MCF 10A (cell line): Measurements from ENCODE around the gene CIAO2B. TPM values are rescaled to one million over a fixed set of nuclear protein-coding genes. Genes with fewer than 3 reads are reported as not detected.

Experiments used
- BruUV-seq: library from RNA; stranded (reverse); fragments of 400-500 nt; replicated peaks from 2 replicates; lab custom pipeline; 2021; lab: Mats Ljungman, UMichigan
- CTCF ChIA-PET: fragments of 300-600 bp; sonication (Branson Sonifier 250); formaldehyde crosslinking; extraction: SDS; loops from one replicate; lab custom pipeline; 2021; ENCODE audit warnings: antibody characterized with exemption, inconsistent platforms; lab: Yijun Ruan, JAX
- POLR2A ChIA-PET: fragments of 300-600, 350-650 bp; sonication (Branson Sonifier 250); formaldehyde crosslinking; extraction: SDS; loops from one replicate; lab custom pipeline; 2020; ENCODE audit warnings: antibody characterized with exemption, inconsistent platforms; lab: Yijun Ruan, JAX
- DNase-seq: peaks from one replicate; pipeline ENCODE4 v3.0.0-alpha.2; 2018; ENCODE audit not compliant: unreplicated experiment
- H3K27ac Mint-ChIP-seq: one replicate; pipeline ENCODE4 v1.8.0; 2022; ENCODE audit warnings: mild to moderate bottlenecking, low read depth, mixed read lengths; ENCODE audit not compliant: unreplicated experiment
- H3K27me3 Mint-ChIP-seq: one replicate; pipeline ENCODE4 v1.8.0; 2022; ENCODE audit warnings: mixed read lengths; ENCODE audit not compliant: insufficient read depth, unreplicated experiment
- H3K36me3 Mint-ChIP-seq: one replicate; pipeline ENCODE4 v1.8.0; 2022; ENCODE audit warnings: mild to moderate bottlenecking, moderate library complexity, mixed read lengths; ENCODE audit not compliant: insufficient read depth, unreplicated experiment
- H3K4me1 Mint-ChIP-seq: one replicate; pipeline ENCODE4 v1.8.0; 2022; ENCODE audit warnings: mixed read lengths; ENCODE audit not compliant: insufficient read depth, unreplicated experiment
- H3K4me3 Mint-ChIP-seq: one replicate; pipeline ENCODE4 v1.8.0; 2022; ENCODE audit warnings: mild to moderate bottlenecking, moderate library complexity, mixed read lengths; ENCODE audit not compliant: unreplicated experiment
- H3K9me3 Mint-ChIP-seq: one replicate; pipeline ENCODE4 v1.8.0; 2022; ENCODE audit warnings: mixed read lengths; ENCODE audit not compliant: unreplicated experiment
- intact Hi-C: fragments of 100-400 bp; cut with micrococcal nuclease; formaldehyde crosslinking; loops from 2 replicates; pipeline ENCODE4 v1.14.1; 2022
- total RNA-seq: library from RNA; stranded (reverse); gene quantifications from 2 replicates; pipeline ENCODE4 v1.2.3, GENCODE V29; 2022
- TF ChIP-seq, protein P1 (sequence below): fragments of 200-600 bp; IDR thresholded peaks from one replicate; pipeline ENCODE4 v1.8.0; 2022; ENCODE audit warnings: antibody characterized with exemption, mild to moderate bottlenecking; ENCODE audit not compliant: unreplicated experiment

CIAO2B gene
- total RNA-seq, 1 experiment from 2014 or later, result 133 TPM

DNA sequence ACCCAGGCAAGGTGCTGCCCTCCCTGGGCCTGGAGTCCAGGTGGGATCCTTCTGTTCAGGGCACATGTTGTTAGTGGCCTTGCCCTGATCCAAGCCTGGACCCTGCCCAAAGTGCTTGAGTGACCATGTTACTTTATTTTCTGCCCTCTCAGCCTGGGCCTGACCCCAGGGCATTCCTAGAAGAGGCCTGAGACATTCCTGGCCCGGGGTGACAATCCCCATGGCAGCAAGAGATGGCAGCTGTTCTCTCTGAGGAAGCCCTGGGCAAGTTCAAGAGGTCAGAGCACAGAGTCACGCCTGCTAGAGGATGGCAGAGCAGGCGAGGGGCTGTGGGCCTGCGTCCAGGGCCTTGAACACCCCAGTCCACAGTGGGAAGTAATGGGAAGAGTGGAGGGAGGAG is 20.5 kb downstream of the CIAO2B start:
- no peaks in the 10 kb centered on the region for H3K36me3 Mint-ChIP-seq
- H3K27ac Mint-ChIP-seq, result no peak overlapping the region
- H3K9me3 Mint-ChIP-seq, result no peaks in the 10 kb centered on the region
- ChIA-PET POLR2A (interaction anchor here (2.3 kb wide), 1 partner anchor 14 kb away, joined by 7 read pairs; no protein-coding TSS in a partner anchor), CTCF (interaction anchor here (1.2 kb wide), 1 partner anchor 19 kb away, joined by 3 read pairs; no protein-coding TSS in a partner anchor)
- H3K4me3 Mint-ChIP-seq, result no peak overlapping the region
- no TSS peak for BruUV-seq
- no peak for DNase-seq
- intact Hi-C loops, result no loop called here
- peaks cover 14% of the 10 kb centered on the region for H3K4me1 Mint-ChIP-seq
- H3K27me3 Mint-ChIP-seq, result no peaks in the 10 kb centered on the region
- TF ChIP-seq, protein P1, sequence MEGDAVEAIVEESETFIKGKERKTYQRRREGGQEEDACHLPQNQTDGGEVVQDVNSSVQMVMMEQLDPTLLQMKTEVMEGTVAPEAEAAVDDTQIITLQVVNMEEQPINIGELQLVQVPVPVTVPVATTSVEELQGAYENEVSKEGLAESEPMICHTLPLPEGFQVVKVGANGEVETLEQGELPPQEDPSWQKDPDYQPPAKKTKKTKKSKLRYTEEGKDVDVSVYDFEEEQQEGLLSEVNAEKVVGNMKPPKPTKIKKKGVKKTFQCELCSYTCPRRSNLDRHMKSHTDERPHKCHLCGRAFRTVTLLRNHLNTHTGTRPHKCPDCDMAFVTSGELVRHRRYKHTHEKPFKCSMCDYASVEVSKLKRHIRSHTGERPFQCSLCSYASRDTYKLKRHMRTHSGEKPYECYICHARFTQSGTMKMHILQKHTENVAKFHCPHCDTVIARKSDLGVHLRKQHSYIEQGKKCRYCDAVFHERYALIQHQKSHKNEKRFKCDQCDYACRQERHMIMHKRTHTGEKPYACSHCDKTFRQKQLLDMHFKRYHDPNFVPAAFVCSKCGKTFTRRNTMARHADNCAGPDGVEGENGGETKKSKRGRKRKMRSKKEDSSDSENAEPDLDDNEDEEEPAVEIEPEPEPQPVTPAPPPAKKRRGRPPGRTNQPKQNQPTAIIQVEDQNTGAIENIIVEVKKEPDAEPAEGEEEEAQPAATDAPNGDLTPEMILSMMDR, result no peak

DNA sequence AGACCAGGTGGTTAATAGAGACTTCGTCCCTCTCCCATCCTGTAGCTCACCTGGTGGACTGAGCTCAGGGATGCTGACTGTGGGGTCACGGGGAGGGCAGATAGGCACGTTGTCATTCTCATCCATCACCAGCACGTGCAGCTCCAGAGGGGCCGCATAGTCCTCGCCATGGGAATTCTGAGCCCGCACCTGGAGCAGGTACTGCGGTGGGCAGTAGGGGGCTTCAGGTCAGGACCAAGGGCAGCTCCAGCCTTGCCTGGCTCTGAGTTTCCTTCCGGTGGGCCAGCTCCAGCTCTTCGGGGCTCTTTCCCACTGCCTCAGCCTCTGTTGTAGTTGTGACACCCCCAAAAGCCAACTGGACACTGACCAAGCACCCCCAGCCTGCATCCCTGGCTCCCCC is 21.1 kb downstream of the CIAO2B start:
- DNase-seq, result no peak
- ChIA-PET POLR2A (interaction anchor here (1.2 kb wide), 1 partner anchor 17 kb away, joined by 3 read pairs; no protein-coding TSS in a partner anchor), CTCF (interaction anchor here (0.8 to 1.2 kb wide), 2 partner anchors 18 to 20 kb away, joined by 3 to 5 read pairs; no protein-coding TSS in a partner anchor)
- BruUV-seq, result no TSS peak
- intact Hi-C loops, result no loop called here
- Mint-ChIP-seq H3K4me3 (no peak overlapping the region), H3K4me1 (peaks cover 14% of the 10 kb centered on the region), H3K36me3 (no peaks in the 10 kb centered on the region), H3K9me3 (no peaks in the 10 kb centered on the region), H3K27me3 (no peaks in the 10 kb centered on the region), H3K27ac (no peak overlapping the region)
- TF ChIP-seq, protein P1, result no peak

DNA sequence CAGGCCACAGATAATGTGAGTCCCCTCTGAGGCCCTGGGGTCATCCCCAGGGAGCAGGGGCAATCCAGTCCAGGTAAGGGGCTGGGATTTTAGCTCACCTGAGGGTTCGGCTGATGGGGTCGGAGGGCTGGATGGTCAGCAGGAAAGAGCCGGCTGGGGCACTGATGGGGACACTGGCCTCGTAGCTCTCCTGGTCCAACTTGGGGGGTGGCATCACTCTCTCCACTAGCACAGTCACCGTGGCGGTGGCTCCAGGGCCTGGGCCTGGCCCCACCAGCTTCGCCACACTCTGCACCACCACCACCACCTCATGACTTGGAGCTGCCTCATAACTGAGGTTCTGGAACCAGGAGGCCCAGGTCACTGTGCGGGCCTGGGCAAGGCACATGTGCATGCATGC is 22.4 kb downstream of the CIAO2B start:
- POLR2A ChIA-PET, result interaction anchor here (0.8 to 2.5 kb wide), 3 partner anchors 16 to 23 kb away, joined by 3 to 7 read pairs (median 5); partner anchors contain the start of gene CIAO2B
- Mint-ChIP-seq H3K36me3 (no peaks in the 10 kb centered on the region), H3K4me1 (peaks cover 14% of the 10 kb centered on the region), H3K4me3 (no peak overlapping the region), H3K27me3 (no peaks in the 10 kb centered on the region), H3K9me3 (no peaks in the 10 kb centered on the region), H3K27ac (no peak overlapping the region)
- CTCF ChIA-PET, result interaction anchor here (3.1 kb wide), 1 partner anchor 17 kb away, joined by 11 read pairs; no protein-coding TSS in a partner anchor
- no TSS peak for BruUV-seq
- intact Hi-C loops, result no loop called here
- TF ChIP-seq, protein P1, result no peak
- DNase-seq, result no peak

DNA sequence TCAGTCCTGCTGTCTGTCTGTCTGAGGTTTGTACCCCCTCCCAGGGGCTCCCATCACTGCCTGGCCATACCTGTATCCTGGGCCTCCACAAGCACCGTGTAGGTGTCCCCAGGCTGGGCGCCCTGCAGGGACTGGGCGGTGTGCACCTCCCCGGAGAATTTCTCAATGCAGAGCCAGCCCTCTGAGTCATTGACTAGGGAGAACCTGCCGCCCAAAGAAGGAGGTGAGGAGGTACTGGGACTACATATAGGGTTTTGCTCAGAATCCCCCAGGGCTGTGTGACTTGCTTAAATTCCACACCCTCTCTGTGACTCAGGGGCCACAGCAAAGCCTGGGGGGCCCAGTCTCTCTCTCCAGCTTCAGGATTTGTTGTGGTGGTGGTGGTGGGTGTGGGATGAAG is 23.1 kb downstream of the CIAO2B start:
- BruUV-seq, result no TSS peak
- H3K27ac Mint-ChIP-seq, result no peak overlapping the region
- peak; percentile 74 for DNase-seq
- ChIA-PET CTCF (interaction anchor here (0.6 to 3.1 kb wide), 5 partner anchors 9 to 106 kb away, joined by 3 to 11 read pairs (median 8); no protein-coding TSS in a partner anchor), POLR2A (interaction anchor here (1.0 to 2.5 kb wide), 6 partner anchors 9 to 23 kb away, joined by 3 to 11 read pairs (median 4); partner anchors contain the start of gene CIAO2B)
- TF ChIP-seq, protein P1, result no peak
- no peaks in the 10 kb centered on the region for H3K9me3 Mint-ChIP-seq
- H3K27me3 Mint-ChIP-seq, result no peaks in the 10 kb centered on the region
- intact Hi-C loops, result no loop called here
- H3K4me1 Mint-ChIP-seq, result peaks cover 14% of the 10 kb centered on the region
- no peak overlapping the region for H3K4me3 Mint-ChIP-seq
- H3K36me3 Mint-ChIP-seq, result no peaks in the 10 kb centered on the region
